Measurements from ENCODE around the gene ARHGAP15.

DNA sequence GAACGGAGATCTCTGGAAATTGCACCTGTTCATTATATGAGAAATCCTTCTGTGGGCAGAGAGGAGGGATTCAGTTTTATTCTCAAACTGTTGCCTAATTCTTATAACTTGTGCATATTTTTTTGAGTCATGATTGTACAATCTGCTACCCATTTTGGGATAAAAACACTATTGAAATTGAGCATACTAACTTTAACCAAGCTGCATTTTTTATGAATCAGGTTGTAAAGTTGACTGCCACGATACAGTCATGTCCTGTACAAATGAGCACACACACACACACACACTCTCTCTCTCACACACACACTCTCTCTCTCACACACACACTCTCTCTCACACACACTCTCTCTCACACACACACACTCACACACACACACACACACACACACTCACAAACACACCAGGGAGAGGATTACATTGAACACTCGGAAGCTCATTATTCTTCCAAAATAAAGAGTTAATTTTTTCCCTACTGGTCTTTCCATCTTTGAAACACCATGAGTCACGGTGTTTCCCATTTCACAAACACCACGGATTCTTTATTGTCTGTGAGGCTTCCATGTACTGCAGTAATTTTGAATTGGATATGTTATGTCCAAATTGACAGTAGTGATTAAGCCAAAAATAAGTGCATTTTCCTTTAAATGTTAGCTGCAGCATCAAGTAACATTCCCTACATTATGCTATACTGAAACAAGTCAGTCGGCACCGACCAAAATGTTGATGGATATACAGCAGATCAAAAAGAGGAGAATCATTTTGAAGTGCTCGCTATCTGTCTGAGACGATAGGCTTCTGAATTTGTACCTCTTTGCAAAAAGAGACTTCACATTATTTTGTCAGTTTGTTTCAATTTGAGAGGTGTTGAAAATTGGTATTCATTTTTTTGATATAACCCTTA, 216.9 kb downstream of the ARHGAP15 start:
- TF ChIP-seq RAD21 (IDR thresholded peaks at IDR 0.05; ENCODE audit: low read depth) (no peak), EGR1 (IDR thresholded peaks at IDR 0.05) (no peak), YY1 (IDR thresholded peaks at IDR 0.05; ENCODE audit: low read depth) (no peak), TAF1 (IDR thresholded peaks at IDR 0.05; ENCODE audit: low read depth) (no peak), ZBTB7A (IDR thresholded peaks at IDR 0.05; ENCODE audit: low read depth) (no peak), CEBPB (IDR thresholded peaks at IDR 0.05) (no peak), EP300 (IDR thresholded peaks at IDR 0.05; ENCODE audit: borderline replicate concordance) (no peak), TCF12 (IDR thresholded peaks at IDR 0.05; ENCODE audit: low read depth) (no peak), TEAD4 (IDR thresholded peaks at IDR 0.05) (no peak), CREB1 (IDR thresholded peaks at IDR 0.05; ENCODE audit: low read depth) (no peak)
- TF ChIP-seq, protein P1, sequence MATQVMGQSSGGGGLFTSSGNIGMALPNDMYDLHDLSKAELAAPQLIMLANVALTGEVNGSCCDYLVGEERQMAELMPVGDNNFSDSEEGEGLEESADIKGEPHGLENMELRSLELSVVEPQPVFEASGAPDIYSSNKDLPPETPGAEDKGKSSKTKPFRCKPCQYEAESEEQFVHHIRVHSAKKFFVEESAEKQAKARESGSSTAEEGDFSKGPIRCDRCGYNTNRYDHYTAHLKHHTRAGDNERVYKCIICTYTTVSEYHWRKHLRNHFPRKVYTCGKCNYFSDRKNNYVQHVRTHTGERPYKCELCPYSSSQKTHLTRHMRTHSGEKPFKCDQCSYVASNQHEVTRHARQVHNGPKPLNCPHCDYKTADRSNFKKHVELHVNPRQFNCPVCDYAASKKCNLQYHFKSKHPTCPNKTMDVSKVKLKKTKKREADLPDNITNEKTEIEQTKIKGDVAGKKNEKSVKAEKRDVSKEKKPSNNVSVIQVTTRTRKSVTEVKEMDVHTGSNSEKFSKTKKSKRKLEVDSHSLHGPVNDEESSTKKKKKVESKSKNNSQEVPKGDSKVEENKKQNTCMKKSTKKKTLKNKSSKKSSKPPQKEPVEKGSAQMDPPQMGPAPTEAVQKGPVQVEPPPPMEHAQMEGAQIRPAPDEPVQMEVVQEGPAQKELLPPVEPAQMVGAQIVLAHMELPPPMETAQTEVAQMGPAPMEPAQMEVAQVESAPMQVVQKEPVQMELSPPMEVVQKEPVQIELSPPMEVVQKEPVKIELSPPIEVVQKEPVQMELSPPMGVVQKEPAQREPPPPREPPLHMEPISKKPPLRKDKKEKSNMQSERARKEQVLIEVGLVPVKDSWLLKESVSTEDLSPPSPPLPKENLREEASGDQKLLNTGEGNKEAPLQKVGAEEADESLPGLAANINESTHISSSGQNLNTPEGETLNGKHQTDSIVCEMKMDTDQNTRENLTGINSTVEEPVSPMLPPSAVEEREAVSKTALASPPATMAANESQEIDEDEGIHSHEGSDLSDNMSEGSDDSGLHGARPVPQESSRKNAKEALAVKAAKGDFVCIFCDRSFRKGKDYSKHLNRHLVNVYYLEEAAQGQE (IDR thresholded peaks at IDR 0.05; ENCODE audit: low read depth), result no peak
- TF ChIP-seq, protein P2, sequence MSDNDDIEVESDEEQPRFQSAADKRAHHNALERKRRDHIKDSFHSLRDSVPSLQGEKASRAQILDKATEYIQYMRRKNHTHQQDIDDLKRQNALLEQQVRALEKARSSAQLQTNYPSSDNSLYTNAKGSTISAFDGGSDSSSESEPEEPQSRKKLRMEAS (IDR thresholded peaks at IDR 0.05), result no peak
- TF ChIP-seq, protein P3, sequence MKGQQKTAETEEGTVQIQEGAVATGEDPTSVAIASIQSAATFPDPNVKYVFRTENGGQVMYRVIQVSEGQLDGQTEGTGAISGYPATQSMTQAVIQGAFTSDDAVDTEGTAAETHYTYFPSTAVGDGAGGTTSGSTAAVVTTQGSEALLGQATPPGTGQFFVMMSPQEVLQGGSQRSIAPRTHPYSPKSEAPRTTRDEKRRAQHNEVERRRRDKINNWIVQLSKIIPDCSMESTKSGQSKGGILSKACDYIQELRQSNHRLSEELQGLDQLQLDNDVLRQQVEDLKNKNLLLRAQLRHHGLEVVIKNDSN (IDR thresholded peaks at IDR 0.05), result no peak

Data from Ishikawa (cell line).